ENCODE results near the gene MT1B.
"Not testable (repeated sequence)": the region's sequence is repeated elsewhere in the genome, so short reads cannot be mapped to it uniquely, and the experiment has no call there.

MT1B gene

GRCh38 chr16:56620339-56620897, 31.3 kb upstream of the MT1B start:
- no peak for DNase-seq (ENCODE audit: low spot score)

- not testable (repeated sequence) for DNase-seq (ENCODE audit: low spot score)
These were observed 29.8 kb upstream of the MT1B start for GRCh38 chr16:56621665-56622445.

GRCh38 chr16:56623184-56623583, 28.5 kb upstream of the MT1B start:
- not testable (repeated sequence) for DNase-seq (ENCODE audit: low spot score)

GRCh38 chr16:56623637-56624036, 28.0 kb upstream of the MT1B start:
- DNase-seq (ENCODE audit: low spot score): no peak

GRCh38 chr16:56625140-56625942, 26.3 kb upstream of the MT1B start, which contains the start of gene MT1E:
Gene MT1E, plus strand, starts transcription at chr16:56625781. Its CDS starts 71 bp downstream, at chr16:56625852.
- DNase-seq (ENCODE audit: low spot score): no peak

- DNase-seq (ENCODE audit: low spot score): no peak
These were observed 25.6 kb upstream of the MT1B start for GRCh38 chr16:56625943-56626654.

GRCh38 chr16:56626685-56627084, 25.0 kb upstream of the MT1B start:
- no peak for DNase-seq (ENCODE audit: low spot score)

- DNase-seq (ENCODE audit: low spot score): no peak
These were observed 23.0 kb upstream of the MT1B start for GRCh38 chr16:56628486-56629350.

- no peak for DNase-seq (ENCODE audit: low spot score)
These were observed 22.2 kb upstream of the MT1B start for GRCh38 chr16:56629531-56629930.

- no peak for DNase-seq (ENCODE audit: low spot score)
These were observed 21.6 kb upstream of the MT1B start for GRCh38 chr16:56630134-56630533.

- DNase-seq (ENCODE audit: low spot score): no peak
These were observed 20.5 kb upstream of the MT1B start for GRCh38 chr16:56631197-56631596.

GRCh38 chr16:56631832-56632155, 19.9 kb upstream of the MT1B start:
- no peak for DNase-seq (ENCODE audit: low spot score)

GRCh38 chr16:56632156-56632847, 19.4 kb upstream of the MT1B start, which contains the start of gene MT1M:
Gene MT1M, plus strand, starts transcription at chr16:56632659. Its CDS starts 73 bp downstream, at chr16:56632732.
- DNase-seq (ENCODE audit: low spot score): no peak

GRCh38 chr16:56632848-56633365, 18.8 kb upstream of the MT1B start:
- no peak for DNase-seq (ENCODE audit: low spot score)

GRCh38 chr16:56633535-56633934, 18.2 kb upstream of the MT1B start:
- no peak for DNase-seq (ENCODE audit: low spot score)

GRCh38 chr16:56634715-56635440, 16.8 kb upstream of the MT1B start:
- no peak for DNase-seq (ENCODE audit: low spot score)

- no peak for DNase-seq (ENCODE audit: low spot score)
These were observed 16.2 kb upstream of the MT1B start for GRCh38 chr16:56635441-56635967.

GRCh38 chr16:56636616-56637413, 14.9 kb upstream of the MT1B start:
- DNase-seq (ENCODE audit: low spot score): no peak

All from SK-N-DZ (cell line).